HG03565 (cell line): ENCODE data around the gene CHST9.
"Not testable (repeated sequence)": the region's sequence is repeated elsewhere in the genome, so short reads cannot be mapped to it uniquely, and the experiment has no call there.

ENCODE experiments used
- ATAC-seq: cut with Tn5 transposase; IDR thresholded peaks from one replicate; pipeline ENCODE4 v1.9.1; 2021; ENCODE audit warnings: mild to moderate bottlenecking, moderate library complexity; ENCODE audit not compliant: unreplicated experiment

Gene CHST9

DNA sequence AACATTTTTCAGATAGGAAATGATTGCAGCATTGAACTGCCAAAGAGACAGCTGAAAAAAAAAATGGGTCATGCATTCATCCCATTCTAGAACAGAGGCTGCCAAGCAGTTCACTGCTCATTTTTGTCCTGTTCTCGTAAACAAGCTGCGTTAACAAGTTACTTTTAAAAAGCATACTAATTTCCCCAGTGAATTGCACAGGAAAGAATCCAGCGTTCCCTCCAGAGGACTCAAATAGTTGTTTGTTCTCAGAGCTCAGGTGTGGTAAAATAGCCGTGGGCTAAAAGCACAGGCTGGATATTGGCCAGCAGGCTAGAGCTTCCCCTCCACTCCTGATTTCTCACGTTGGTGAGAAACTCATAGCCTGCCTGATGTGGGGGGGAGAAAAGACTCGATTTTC lies 243.5 kb downstream of the CHST9 start:
- no peak for ATAC-seq

DNA sequence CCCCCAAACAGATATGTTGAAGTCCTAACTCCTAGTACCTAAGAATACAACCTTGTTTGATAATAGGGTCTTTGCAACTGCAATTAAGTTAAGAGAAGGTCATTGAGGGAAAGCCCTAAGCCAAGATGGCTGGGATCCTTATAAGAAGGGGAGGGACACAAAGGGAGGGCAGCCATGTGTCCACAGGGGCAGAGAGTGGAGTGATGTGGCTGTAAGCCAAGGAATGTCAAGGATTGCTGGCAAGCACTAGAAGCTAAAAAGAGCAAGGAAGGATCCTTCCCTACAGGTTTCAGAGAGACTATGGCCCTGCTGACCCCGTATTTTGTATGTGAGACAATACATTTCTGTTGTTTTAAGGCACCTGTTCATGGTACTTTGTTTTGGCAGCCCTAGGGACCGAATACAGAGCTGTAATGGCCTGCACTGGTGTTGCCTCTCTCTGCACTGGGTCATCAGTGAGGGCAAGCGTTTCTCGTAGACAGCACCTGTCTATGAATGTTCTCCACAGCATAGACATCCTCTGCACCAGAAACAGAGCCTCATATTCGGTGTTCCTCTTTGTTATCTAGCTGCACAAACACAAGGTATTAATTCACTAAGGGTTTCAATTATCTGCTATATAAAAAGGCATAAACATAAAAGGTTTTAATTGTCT lies 244.2 kb downstream of the CHST9 start:
- no peak for ATAC-seq

DNA sequence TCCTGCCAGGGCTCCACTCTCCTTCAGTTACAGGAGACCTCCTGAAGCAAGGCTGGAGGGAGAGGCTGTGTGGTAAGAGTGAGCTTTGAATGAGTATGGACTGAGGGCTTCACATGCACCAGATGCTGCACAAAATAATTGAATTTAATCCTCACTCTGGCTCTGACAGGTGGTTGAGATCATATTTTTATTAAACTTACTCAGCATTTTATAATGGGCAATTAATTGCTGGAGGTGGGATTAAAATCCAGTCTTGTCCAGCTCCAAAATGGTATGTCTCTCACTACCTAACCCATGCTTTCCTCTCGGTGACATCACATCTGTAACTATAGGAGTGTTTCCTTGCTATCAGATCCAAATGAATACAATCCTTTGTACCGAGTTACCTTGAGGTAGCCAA lies 253.4 kb downstream of the CHST9 start:
- ATAC-seq = no peak

DNA sequence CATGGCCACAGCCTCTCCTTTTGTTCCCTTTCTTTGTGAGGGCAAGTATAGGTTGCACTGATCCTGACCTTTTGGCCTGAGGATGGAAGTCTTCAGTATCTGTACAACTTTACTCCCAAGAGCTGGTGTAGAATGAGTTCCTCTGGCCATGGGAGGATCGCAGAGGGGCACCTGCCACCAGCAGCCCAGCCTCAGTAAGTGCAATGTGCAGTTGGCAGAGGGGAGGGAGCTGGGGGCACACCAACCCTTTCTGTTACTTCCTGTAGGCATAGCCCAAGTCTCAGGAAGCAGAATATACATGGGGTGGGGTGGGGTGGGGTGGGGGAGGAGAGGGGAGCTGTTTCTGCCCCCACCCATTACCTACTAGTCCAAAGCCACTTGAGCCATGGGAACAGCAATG lies 254.5 kb downstream of the CHST9 start:
- no peak for ATAC-seq

DNA sequence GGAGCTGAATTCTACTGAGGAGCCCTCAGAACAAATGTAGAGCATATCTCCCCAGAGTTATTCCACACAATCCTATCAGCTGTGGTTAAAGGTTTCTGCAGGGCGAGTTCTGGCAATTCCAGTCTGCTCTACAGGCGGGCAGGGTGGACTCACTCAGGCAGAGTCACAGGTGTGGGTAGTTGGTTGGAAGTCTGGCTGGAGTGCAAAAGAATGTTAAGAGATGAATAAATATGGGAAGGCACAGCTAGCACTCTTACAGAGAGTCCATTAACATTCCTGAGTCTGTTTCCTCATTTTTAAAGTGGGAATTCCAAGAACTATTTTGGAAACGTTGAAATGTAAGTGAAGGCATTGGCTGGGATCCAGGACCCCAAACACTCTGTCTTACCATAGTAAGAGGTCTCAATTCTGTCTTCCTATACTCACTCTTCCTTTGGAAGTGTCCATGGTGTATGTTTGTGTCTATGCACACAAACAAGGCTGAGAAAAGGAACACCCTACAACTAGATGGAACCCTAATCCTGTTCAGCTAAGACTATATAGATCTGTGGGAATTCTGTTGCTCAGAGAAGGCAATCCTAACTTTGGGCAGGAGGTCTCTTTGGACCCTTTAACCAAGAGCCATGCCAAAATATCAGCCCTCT lies 256.3 kb downstream of the CHST9 start:
- ATAC-seq = no peak

DNA sequence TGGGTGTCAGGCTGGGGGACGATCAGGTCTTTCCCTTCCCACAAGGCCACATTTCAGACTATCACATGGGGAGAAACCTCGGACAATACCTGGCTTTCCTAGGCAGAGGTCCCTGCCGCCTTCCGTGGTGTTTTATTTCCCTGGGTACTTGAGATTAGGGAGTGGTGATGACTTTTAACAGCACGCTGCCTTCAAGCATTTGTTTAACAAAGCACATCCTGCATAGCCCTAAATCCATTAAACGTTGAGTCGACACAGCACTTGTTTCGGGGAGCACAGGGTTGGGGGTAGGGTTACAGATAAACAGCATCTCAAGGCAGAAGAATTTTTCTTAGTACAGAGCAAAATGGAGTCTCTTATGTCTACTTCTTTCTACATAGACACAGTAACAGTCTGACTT lies 257.3 kb downstream of the CHST9 start:
- not testable (repeated sequence) for ATAC-seq

DNA sequence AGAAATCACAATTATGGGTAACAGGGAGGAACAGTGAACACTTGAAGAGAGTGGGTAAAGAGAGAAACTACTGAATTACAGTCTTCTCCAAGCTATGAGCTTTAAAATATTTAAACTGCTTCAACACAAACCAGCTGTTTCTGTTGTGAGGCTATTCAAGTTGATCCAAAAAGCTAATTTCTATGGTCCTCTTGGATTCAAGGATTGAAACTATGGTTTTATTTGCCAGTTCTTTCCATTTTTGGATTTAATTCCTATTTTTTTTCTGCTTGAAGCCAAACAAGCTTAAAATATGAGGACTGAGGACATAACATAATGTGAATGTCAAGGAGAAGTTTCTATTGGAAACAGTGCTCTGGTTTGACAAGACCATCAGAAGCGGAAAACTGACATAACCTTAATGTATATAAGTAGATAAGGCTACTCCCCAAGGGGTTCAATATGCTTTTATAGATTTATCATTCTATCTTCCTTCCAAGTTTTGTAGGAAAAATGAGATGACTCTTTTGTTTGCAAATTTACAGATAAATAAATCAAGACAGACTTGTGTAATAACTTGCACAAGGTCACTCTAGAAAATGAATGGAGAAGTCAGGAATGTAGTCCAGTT lies 258.9 kb downstream of the CHST9 start:
- no peak for ATAC-seq

DNA sequence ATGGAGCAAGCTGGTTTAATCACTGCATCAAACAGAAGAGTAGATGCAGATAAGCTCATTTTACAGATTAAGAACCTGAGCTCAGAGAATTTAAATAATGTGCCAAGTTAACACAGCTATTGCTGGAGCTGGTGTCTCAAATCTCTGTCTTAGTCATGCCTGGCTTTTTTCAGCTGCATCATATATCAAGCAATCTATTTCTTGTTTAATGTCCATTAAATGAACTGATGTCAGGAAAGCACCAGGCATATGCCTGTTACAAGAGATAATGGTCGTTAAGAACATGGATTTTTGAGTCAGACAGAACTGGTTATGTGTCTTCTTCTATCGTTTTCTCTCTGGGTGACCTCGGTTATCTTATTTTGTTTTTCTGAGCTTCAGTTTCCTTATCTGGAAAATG lies 259.8 kb downstream of the CHST9 start:
- ATAC-seq = no peak

DNA sequence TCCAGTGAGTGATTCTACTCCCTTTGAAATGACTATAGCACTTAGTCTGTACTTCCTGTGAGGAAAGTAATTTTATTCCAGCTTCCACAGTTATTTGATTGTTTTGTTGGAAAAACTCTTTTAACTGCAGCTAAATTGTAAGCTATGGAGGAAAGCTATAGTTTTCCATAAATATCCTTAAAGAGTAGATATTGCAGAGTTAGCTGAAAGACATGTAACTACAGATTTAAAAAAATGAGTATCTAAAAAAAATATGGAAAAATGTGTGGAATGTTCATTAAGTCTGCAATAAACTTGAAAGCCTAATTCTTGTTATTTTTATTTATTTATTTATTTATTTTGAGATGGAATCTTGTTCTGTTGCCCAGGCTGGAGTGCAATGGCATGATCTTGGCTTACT lies 262.8 kb downstream of the CHST9 start:
- no peak for ATAC-seq

DNA sequence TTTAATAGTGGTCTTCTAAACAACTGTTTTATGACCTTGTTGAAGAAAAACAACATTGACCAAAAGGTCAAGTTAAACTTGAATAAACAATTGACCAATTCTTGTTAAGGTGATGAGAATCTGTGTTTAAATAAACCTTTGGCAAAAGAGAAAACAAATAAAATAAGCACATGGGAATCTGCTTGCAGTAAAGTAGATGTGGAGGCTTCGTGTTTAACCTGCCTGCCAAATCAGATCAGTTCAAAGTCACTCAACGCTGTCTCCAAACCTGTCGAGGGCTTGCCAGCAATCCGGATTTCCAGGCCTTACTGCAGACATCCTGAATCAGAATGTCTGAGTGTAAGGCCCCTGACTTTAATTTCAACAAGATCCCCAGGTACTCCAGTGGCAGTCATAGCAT lies 264.5 kb downstream of the CHST9 start:
- no peak for ATAC-seq

DNA sequence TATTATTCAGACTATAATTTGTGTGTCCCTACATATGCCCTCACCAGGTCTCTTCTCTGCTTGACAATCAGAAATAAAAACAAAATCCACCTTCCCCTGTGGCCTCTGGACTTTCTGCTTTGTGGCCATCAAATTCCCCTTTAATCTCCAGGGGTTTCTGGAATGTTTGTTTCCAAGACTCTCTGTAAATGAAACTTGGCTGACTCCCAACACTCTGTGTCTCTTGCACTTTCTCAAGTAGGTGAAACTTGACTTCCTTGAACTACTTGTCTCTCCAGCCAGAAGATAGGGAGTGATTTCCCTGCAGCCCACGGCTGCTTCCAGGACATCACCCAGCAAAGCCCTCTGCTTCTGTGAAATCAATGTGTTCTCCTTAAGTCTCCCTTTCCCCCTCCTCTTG lies 265.5 kb downstream of the CHST9 start:
- no peak for ATAC-seq

DNA sequence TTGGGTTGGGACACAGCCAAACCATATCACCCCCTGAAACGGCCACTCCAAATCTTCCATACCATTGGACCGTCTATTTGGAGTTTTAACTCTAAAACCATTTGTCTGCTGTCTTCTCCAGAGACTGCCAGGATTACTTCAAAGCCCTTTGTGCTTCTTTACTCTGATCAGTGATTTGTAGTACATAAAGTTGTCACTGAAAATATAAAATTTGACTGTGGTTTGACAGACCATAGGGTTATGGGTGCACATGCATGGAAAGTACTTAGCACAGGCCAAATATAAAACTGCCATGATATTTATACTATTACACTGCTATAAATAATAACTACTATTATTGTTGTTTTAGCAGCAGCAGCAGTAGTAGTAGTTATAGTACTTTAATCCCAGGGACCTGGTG lies 265.9 kb downstream of the CHST9 start:
- no peak for ATAC-seq

DNA sequence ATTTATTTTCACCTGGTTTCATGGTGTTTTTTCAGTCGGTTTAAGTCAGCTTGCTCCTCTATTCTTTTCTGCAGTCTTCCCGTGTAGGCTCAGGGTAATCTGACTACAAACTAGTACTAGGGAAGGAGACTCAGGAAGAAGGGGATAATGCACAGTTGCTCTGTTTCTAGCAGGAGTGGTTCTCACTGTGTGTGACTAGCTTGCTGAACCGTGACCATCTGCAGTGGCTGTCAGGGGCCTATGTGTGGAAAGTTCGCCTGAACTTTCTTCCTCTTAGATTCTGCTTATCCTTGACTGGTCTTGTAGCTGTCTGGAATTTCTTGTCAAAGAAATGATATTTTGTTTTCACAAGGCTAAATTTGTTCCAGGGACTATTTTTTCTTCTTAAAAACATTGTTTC lies 273.3 kb downstream of the CHST9 start:
- ATAC-seq = no peak

DNA sequence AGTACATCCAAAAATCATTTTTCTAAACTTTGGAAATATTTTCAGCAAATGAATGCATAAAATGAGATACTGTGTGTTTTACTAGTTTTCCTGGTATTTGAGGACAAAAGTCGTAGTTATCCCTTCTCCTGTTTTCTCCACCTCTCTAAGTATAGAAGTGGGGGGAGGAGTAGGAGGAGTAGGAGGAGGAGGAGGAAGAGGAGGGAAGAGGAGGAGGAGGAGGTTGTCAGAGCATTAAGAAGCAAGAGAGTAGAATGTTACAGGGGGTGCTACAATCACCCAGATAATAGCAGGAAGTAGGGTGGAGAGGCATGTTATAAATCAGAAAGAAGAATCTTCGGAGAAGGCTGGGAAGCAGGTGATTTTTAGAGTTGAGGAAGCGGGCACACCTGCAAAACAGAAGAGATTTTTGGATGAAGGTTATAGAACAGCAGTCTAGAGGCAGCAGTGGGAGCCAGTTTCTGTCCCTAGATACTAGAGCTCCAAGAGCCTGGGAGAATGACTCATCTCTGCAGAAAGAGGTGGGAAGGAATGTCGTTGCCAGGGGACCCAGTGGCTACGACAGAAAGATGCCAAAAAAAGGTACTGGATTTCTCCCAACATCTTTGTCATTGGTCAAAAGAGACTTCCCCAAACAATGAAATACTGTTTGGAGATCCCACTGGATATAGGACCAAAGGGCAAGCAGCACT lies 275.4 kb downstream of the CHST9 start:
- ATAC-seq = no peak

DNA sequence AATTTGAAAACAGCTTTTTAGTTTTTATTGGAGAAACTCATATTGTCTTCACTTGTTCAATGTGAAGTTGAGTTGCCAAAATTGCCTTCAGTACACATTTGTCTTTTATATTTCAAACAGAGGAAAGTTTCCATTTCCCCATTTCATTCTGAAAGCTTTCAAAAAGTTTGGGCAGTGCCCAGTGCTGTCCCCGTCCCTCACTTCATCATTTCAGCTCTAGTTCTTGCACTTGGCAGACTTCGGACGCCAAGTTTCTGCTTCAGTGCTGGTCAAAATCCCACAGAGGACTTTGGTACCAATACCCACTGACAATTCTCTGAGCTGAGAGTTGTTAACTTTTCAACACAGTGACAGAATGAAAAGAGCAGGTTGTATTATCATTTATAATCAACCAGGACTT lies 276.2 kb downstream of the CHST9 start:
- ATAC-seq = no peak

DNA sequence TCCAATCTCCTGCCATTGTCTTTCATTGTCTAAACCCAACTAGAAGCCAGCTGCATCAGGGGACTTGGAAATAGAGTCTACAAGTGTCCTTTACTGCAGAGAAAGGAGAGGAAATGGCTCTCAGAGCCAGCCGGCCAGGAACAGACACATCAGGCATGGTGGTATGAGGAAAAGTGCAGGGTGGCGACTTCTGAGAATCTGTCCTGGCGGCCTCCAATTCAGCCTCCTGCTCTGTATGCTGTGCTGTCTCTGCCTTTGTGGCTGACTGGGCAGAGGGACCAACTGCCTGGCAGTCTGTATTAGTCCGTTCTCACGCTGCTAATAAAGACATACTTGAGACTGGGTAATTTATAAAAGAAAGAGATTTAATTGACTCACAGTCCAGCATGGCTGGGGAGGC lies 282.8 kb downstream of the CHST9 start:
- ATAC-seq = no peak

DNA sequence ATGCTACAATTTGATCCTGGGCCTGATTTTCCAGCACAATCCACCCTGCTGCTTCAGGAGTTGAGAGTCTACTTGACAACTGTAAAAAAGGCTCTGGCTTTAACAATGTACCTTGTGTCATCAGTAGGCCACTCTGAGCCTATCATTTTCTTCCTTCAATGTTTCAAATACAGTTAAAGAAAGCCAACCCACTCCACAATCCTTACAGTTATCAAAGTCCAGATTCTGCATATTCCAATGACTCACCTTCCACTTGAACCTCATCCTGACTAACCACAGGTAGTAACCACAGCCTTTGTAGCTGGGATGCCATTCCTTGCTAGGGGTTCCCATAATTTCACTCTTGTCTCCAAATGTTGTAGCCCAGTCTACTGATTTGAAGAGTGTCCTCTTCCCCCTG lies 284.1 kb downstream of the CHST9 start:
- ATAC-seq = no peak

DNA sequence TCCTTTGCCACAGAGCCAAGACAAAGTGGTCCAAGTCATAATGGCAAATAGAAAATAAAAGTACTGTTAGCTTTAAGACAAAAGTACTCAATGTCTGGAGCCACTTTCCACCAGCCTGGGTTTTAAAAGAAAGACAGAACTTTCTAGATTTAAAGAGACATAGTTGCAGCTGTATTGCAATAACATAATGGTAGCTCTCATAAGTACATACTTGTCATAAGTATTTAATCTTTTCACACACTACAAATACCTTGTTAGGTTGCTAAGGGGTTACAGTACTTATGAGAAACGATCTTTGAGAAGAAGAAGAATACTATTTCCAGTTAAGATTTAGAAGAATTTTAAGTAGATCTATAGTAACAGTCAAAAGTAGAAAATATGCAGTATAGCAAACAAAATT lies 290.7 kb downstream of the CHST9 start:
- no peak for ATAC-seq

DNA sequence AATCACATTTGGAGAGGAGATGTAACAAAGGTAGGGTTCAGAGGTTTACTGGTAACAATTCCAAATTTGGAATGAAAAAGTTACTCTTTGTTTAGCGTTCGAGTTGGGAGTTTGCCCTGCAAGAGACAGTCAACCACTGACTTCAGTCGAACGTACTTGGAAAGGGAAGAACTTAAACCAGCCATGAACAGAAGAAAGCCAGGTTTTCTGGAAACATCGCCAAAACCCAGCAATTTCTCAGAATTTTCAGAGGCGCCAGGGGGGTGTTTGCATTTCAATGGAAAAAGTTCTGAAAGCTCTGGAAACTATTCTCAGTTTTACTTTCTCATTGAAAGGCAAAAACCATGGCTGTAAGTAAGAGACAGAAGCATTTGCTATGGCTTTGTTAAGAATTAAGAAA lies 291.1 kb downstream of the CHST9 start:
- no peak for ATAC-seq

DNA sequence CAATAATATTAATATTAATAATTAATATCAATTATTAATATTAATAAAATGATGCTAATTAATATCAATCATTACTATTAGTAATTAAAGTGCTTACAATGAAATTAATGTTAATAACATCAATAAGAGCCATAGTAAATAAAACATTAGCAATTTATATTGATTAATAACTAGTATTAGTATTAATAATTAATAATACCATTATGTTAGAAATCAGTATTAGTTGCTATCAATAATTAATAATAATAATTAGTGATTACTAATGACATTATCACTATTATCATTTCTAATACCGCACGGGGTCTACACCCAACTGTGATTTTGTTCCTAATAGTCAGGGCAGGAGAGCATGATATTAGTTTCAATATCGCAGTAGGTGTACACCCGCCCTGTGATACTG lies 296.8 kb downstream of the CHST9 start:
- no peak for ATAC-seq

DNA sequence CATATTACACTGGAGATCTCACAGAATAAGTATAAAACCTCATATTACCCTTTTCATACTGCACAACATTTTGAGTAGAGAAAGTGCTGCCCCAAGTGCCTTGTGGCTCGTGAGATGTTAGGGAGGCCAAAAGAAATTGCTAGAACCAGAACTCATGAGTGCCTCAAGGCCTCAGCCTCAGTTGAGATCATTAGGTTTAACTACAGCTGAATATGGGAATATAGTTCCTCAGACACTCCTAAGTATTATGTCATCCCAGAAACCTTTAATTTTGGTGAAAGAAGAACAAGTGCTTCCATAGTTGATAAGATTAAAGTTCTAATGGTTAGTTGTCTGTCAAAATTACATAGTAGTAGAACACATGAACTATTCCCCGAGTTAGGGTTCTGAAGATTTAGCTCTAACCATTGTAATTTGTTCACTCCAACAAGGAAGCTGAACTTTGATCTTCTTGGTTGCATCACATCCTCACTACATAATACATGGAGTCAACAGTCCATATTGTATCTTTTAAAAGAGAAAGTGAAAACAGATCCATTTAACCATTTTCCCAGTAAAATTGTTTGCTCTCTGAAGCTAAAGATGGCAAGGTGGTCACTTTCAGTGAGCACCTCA lies 310.0 kb downstream of the CHST9 start:
- no peak for ATAC-seq

DNA sequence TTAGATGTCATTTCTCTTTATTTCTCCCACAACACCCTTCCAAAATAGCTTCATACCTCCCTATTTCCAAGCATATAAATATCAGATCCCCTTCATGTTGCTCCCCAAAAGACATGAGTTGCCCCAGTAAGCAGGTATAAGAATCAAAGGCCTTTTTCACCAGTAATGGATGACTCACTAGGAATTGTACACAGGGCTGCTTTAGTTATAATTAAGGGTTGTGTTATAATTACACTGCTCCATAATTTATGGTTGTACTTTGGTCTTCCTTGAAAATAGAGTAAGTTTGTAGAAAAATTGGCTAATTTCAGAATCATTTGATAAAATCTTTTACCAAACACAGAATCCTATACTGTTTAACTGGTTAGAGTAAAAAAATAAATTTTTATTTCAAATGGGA lies 310.8 kb downstream of the CHST9 start:
- ATAC-seq = no peak
